Brain microvascular endothelial cell (primary cell): Measurements from ENCODE around the gene PDE8A.

Experiments used
- DNase-seq: peaks from one replicate; pipeline ENCODE4 v3.0.0-alpha.2; 2020
- H3K27ac ChIP-seq: fragments of 250-450 bp; sonication (Bioruptor Pico); 2 replicates; pipeline ENCODE4 v1.5.1; 2020; ENCODE audit warnings: mild to moderate bottlenecking, moderate library complexity
- H3K27me3 ChIP-seq: fragments of 250-450 bp; sonication (Bioruptor Pico); replicated peaks from 2 replicates; pipeline ENCODE4 v1.5.1; 2020; ENCODE audit warnings: mild to moderate bottlenecking
- H3K36me3 ChIP-seq: fragments of 250-450 bp; sonication (Bioruptor Pico); replicated peaks from 2 replicates; pipeline ENCODE4 v1.5.1; 2020; ENCODE audit warnings: mild to moderate bottlenecking
- H3K4me3 ChIP-seq: 2 replicates; pipeline ENCODE4 v1.5.1; 2011; ENCODE audit warnings: low read depth, mild to moderate bottlenecking, control low read depth, low read length, moderate library complexity
- in situ Hi-C: cut with HindIII; loops from 2 replicates; pipeline ENCODE4 v1.10.0; 2017; ENCODE audit warnings: low sequenced_read_pairs, low pct_ligation_motif_present
- TF ChIP-seq, protein P1 (sequence below): IDR thresholded peaks from 2 replicates; pipeline ENCODE4 v1.5.1; 2011; ENCODE audit warnings: low read depth, mild to moderate bottlenecking, moderate library complexity, low read length, control low read depth, inconsistent platforms; ENCODE audit errors: missing control alignments

PDE8A gene

GRCh38 chr15:85007741-85008397, 26.2 kb downstream of the PDE8A start:
- no peaks in the 10 kb centered on the region for H3K27me3 ChIP-seq
- in situ Hi-C loops, result no loop called here
- no peak overlapping the region for H3K27ac ChIP-seq
- no peaks in the 10 kb centered on the region for H3K36me3 ChIP-seq
- H3K4me3 ChIP-seq, result no peak overlapping the region
- DNase-seq, result no peak
- TF ChIP-seq, protein P1, sequence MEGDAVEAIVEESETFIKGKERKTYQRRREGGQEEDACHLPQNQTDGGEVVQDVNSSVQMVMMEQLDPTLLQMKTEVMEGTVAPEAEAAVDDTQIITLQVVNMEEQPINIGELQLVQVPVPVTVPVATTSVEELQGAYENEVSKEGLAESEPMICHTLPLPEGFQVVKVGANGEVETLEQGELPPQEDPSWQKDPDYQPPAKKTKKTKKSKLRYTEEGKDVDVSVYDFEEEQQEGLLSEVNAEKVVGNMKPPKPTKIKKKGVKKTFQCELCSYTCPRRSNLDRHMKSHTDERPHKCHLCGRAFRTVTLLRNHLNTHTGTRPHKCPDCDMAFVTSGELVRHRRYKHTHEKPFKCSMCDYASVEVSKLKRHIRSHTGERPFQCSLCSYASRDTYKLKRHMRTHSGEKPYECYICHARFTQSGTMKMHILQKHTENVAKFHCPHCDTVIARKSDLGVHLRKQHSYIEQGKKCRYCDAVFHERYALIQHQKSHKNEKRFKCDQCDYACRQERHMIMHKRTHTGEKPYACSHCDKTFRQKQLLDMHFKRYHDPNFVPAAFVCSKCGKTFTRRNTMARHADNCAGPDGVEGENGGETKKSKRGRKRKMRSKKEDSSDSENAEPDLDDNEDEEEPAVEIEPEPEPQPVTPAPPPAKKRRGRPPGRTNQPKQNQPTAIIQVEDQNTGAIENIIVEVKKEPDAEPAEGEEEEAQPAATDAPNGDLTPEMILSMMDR, result no peak

DNA sequence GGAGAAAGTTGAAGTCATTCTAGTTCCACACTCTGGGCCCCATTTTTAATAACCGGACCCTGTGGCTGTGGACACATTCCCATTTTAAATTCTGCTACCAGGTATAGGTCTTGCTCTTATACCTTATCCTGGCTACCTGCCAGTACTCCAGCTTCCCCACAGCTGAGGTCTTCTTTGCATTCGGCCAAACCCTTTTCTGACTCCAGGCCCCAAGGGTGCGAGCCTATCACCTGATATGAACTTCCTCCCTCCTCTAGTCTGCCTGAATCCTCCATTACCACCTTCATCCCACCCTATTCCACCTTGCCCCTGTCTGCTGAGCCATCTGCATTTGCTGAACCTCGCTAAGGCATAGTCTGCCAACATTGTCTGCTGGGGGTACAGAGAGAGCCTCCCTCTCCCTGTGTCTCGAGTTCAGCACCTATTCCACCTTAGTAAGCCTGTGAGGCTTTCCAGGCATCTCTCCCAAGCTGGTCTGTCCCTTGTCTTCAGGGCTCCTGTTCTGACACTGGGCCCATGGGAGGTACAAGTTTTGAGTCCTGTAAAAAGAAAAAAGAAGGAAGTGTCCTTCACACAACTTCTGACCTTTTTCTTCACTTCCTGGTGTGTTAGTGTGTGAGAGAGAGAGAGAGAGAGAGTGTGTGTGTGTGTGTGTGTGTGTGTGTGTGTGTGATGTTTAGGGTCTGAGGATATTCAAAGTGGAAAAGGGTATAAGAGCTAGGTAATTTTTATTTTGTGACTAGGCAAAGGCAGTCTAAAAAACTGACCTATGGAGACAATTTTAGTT, 27.0 kb downstream of the PDE8A start:
- Histone ChIP-seq H3K27ac (no peak overlapping the region), H3K36me3 (no peaks in the 10 kb centered on the region), H3K27me3 (no peaks in the 10 kb centered on the region), H3K4me3 (no peak overlapping the region)
- no peak for DNase-seq
- in situ Hi-C loops, result no loop called here
- TF ChIP-seq, protein P1, result no peak

DNA sequence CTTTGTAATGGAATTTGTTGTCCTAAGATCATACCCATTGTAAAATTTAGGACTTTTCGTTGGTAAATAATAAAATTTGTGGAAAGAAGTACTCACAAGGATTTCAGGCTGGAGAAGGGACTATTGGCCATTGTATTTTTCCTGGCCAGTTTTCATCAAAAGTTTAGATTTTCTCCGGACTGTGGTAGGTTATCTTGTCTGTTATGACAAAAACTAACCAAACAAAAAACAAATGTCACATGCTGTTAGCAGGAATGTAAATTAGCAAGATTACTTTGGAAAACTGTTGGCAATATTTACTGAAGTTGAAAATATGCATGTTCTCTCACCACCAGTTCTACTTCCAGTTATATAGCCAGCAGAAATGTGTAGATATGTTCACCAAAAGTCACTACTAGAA, 27.8 kb downstream of the PDE8A start:
- Histone ChIP-seq H3K27me3 (no peaks in the 10 kb centered on the region), H3K27ac (no peak overlapping the region), H3K36me3 (no peaks in the 10 kb centered on the region), H3K4me3 (no peak overlapping the region)
- TF ChIP-seq, protein P1, result no peak
- no peak for DNase-seq
- in situ Hi-C loops, result no loop called here

DNA sequence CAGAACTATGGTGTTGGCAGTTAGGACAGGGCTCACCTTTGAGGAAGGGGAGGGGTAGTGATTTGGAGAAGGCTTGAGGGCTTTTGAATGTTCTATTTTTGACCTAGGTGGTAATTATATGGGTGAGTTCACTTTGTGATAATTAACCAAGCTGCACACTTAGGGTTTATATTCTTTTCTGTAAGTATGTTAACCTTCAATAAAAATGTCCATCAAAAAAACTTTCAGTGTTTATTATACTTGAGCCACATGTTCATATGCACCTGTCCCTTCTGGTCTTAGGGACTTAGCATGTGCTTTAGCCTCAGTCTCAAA, 28.4 kb downstream of the PDE8A start:
- TF ChIP-seq, protein P1, result no peak
- Histone ChIP-seq H3K27ac (no peak overlapping the region), H3K36me3 (no peaks in the 10 kb centered on the region), H3K4me3 (no peak overlapping the region), H3K27me3 (no peaks in the 10 kb centered on the region)
- no peak for DNase-seq
- in situ Hi-C loops, result no loop called here

DNA sequence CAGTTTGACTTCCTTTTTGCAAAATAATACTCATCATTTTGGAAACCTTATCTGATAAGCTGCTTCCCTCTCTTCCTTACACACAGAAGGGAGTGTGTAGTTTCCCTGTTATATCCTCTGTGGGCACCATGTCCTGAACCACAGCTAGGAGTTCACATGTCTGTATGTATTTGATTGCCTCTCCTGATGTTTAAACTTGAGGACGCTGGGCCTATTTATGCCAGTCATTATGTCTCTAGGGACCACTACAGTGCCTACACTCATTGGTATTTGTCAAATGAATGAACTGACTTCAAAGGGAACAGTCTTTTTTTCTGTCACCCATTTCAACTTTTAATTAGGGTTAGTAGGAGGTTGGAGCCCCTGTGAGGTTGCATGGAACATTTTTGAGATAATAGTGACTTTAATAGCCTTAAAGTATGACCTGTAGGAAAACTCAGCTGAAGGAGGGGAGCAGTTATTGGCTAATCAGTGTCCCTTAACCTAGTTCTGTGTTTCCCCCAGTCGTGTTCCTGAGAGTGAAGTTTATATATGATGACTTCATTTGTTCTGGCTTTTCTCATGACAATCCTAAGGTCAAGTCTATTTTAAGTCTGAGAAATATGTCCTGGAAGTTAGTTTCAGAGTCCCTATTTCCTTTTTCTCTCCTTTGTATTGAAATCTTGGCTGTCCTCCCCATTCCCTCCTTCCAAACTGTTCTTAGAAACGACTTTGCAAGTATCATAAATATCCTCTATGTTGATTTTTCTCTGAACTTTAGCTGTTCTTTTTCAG, 28.9 kb downstream of the PDE8A start:
- DNase-seq, result no peak
- H3K36me3 ChIP-seq, result no peaks in the 10 kb centered on the region
- H3K27ac ChIP-seq, result no peak overlapping the region
- in situ Hi-C loops, result no loop called here
- TF ChIP-seq, protein P1, result no peak
- H3K27me3 ChIP-seq, result no peaks in the 10 kb centered on the region
- no peak overlapping the region for H3K4me3 ChIP-seq
